Tibial nerve (tissue), 4 donors: ENCODE data around the gene FBXW8. TPM values are rescaled to one million over a fixed set of nuclear protein-coding genes. Genes with fewer than 3 reads are reported as not detected.

Experiments
- DNase-seq, 2 donors: peaks; one replicate each; pipeline ENCODE4 v3.0.0-alpha.2; 2019; ENCODE audit warnings: low spot score in 2 of 2
- H3K27ac ChIP-seq, 4 donors: fragments of 200-600 bp; sonication (generic) in 3 of 4; one replicate each; pipeline ENCODE4 v1.5.1; 2017 to 2019; ENCODE audit warnings: mild to moderate bottlenecking in 1 of 4
- H3K27me3 ChIP-seq, 2 donors: fragments of 200-600 bp; sonication (generic) in 1 of 2; one replicate each; pipeline versions ENCODE4 v1.5.1 to v1.6.0; 2017 to 2019
- H3K36me3 ChIP-seq, 3 donors: fragments of 200-600 bp; sonication (generic); one replicate each; pipeline ENCODE4 v1.5.1; 2018 to 2019
- H3K4me1 ChIP-seq, 4 donors: fragments of 200-600 bp; sonication (generic) in 3 of 4; one replicate each; pipeline ENCODE4 v1.5.1; 2017 to 2019
- H3K4me3 ChIP-seq, 4 donors: fragments of 200-600 bp; sonication (generic) in 3 of 4; one replicate each; pipeline ENCODE4 v1.5.1; 2017 to 2019; ENCODE audit warnings: mild to moderate bottlenecking in 1 of 4, moderate library complexity in 1 of 4
- H3K9me3 ChIP-seq, 4 donors: fragments of 200-600 bp; sonication (generic) in 3 of 4; one replicate each; pipeline ENCODE4 v1.5.1; 2017 to 2019
- CTCF ChIP-seq, 5 experiments: fragments of 200-600 bp in 3 of 5; fragments of 450-650 bp in 2 of 5; sonication (generic) in 3 of 5; IDR thresholded peaks; one replicate each; pipeline ENCODE4 v1.5.1; 2016 to 2019; ENCODE audit warnings: antibody characterized with exemption in 5 of 5, mild to moderate bottlenecking in 3 of 5, moderate library complexity in 2 of 5
- EP300 ChIP-seq, 2 donors: sonication (generic); formaldehyde crosslinking; IDR thresholded peaks; one replicate each; pipeline ENCODE4 v1.6.1; 2017; ENCODE audit warnings: antibody characterized with exemption in 2 of 2, mild to moderate bottlenecking in 1 of 2
- POLR2A ChIP-seq, 2 donors: fragments of 450-650 bp; IDR thresholded peaks; one replicate each; pipeline ENCODE4 v1.6.1; 2017; ENCODE audit warnings: antibody characterized with exemption in 2 of 2, mild to moderate bottlenecking in 2 of 2, moderate library complexity in 2 of 2
- WGBS, 2 donors: methylation state at CpG; one replicate each; pipeline ENCODE4 v1.1.5; 2018; 5-methylcytosine and 5-hydroxymethylcytosine counted together
- total RNA-seq, 4 donors: library from RNA; depleted of rRNA; stranded (reverse); fragments of >200 nt; gene quantifications; one replicate each; pipeline ENCODE4 v1.1.0, GENCODE V29; 2016

The FBXW8 gene
- total RNA-seq, 4 donors from 2014 or later, result 26.7 to 38.4 (median 29.0) TPM

DNA sequence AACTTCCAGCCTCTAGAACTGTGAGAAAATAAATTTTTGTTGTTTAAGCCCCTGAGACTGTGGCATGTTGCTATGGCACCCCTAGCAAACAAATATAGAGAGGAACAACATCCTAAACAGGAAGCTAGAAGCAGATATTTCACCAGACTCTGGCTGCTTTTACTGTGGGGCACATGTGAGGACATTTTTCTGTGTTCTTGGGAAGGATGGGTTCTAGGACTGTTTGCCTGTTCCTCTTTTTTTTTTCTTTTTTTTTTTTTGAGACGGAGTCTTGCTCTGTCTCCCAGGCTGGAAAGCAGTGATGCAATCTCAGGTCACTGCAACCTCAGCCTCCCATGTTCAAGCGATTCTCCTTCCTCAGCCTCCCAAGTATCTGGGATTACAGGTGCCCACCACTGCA is 25.3 kb upstream of the FBXW8 start:
- Histone ChIP-seq H3K4me1 (peaks cover 0 to 22% (median 10%) of the 10 kb centered on the region in 4 donors), H3K36me3 (no peaks in the 10 kb centered on the region), H3K27me3 (peaks cover 0 to 46% of the 10 kb centered on the region in 2 donors), H3K27ac (no peak overlapping the region), H3K4me3 (no peak overlapping the region), H3K9me3 (peaks cover 0 to 4% (median 1%) of the 10 kb centered on the region in 4 donors)
- TF ChIP-seq POLR2A (IDR thresholded peaks at IDR 0.05) (no peak), CTCF (IDR thresholded peaks at IDR 0.05) (no peak), EP300 (IDR thresholded peaks at IDR 0.05) (no peak)
- DNase-seq, result no peak
- 77 to 85% methylated on average over 2 of the region's 2 CpGs for WGBS, 2 donors

GRCh38 chr12:116887244-116887643 is 23.5 kb upstream of the FBXW8 start:
- peaks cover 0 to 32% of the 10 kb centered on the region in 2 donors for H3K27me3 ChIP-seq
- TF ChIP-seq CTCF (IDR thresholded peaks at IDR 0.05), result no peak
- no peak for TF ChIP-seq EP300 (IDR thresholded peaks at IDR 0.05)
- no peak for TF ChIP-seq POLR2A (IDR thresholded peaks at IDR 0.05)
- no peak overlapping the region for H3K27ac ChIP-seq
- no peaks in the 10 kb centered on the region for H3K36me3 ChIP-seq
- no peak overlapping the region for H3K4me3 ChIP-seq
- no peak for DNase-seq
- peaks cover 0 to 4% (median 2%) of the 10 kb centered on the region in 4 donors for H3K9me3 ChIP-seq
- WGBS, 2 donors, result 83 to 97% methylated on average over 1 of the region's 1 CpG
- peaks cover 0 to 7% (median under 1%) of the 10 kb centered on the region in 4 donors for H3K4me1 ChIP-seq

DNA sequence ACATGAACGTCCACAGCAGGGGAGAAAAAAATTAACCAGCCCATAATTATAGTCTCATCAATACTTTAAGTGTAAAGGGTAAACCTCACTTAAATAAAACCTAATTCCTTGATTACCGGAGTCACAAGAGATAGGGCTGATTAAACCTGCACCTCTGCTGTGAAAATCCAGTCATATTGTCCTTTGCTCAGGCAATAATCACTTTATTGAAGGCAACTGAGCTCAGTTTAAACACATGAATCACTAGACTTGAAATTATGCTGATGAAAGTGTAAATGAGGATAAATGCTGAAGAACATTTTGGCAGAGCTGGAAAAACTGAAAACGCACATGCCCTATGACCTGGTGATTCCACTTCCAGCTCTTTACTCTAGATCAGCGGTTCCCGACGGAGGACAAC is 22.9 kb upstream of the FBXW8 start:
- H3K4me1 ChIP-seq, result peaks cover 0 to under 1% (median 0%) of the 10 kb centered on the region in 4 donors
- H3K27ac ChIP-seq, result no peak overlapping the region
- no peak for TF ChIP-seq EP300 (IDR thresholded peaks at IDR 0.05)
- no peak for TF ChIP-seq CTCF (IDR thresholded peaks at IDR 0.05)
- TF ChIP-seq POLR2A (IDR thresholded peaks at IDR 0.05), result no peak
- H3K27me3 ChIP-seq, result peaks cover 0 to 26% of the 10 kb centered on the region in 2 donors
- peaks cover 0 to 4% (median 2%) of the 10 kb centered on the region in 4 donors for H3K9me3 ChIP-seq
- DNase-seq, result no peak
- H3K4me3 ChIP-seq, result no peak overlapping the region
- WGBS, 2 donors, result 69 to 73% methylated on average over 6 of the region's 6 CpGs
- no peaks in the 10 kb centered on the region for H3K36me3 ChIP-seq

DNA sequence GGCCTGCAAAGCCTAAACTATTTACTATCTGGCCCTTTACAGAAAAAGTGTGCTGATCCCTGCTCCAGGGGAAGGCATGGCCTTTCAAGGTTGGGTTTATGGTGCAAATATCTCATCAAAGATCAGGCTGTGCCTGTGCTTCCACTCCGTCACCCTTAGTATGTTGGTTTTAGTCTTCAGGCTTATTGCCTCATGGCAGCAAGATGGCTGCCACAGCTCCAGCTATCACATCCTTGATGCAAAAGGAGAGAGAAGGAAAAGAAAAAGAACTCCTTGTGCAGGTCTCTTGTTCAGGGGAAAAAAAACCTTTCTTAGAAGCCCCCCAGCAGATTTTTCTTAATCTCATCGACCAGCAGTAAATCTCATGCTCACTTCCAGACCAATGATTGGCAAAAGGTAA is 20.4 kb upstream of the FBXW8 start:
- TF ChIP-seq EP300 (IDR thresholded peaks at IDR 0.05) (no peak), CTCF (IDR thresholded peaks at IDR 0.05) (no peak), POLR2A (IDR thresholded peaks at IDR 0.05) (no peak)
- Histone ChIP-seq H3K9me3 (peaks cover 0 to 4% (median 2%) of the 10 kb centered on the region in 4 donors), H3K4me1 (no peaks in the 10 kb centered on the region), H3K4me3 (no peak overlapping the region), H3K27me3 (peaks cover 0 to 2% of the 10 kb centered on the region in 2 donors), H3K36me3 (no peaks in the 10 kb centered on the region), H3K27ac (no peak overlapping the region)
- no peak for DNase-seq
- 86 to 96% methylated on average over 2 of the region's 2 CpGs for WGBS, 2 donors

- no peaks in the 10 kb centered on the region for H3K4me1 ChIP-seq
- WGBS, 2 donors, result 88% methylated on average over 3 of the region's 3 CpGs
- H3K4me3 ChIP-seq, result no peak overlapping the region
- TF ChIP-seq POLR2A (IDR thresholded peaks at IDR 0.05) (no peak), CTCF (IDR thresholded peaks at IDR 0.05) (no peak), EP300 (IDR thresholded peaks at IDR 0.05) (no peak)
- H3K27me3 ChIP-seq, result no peaks in the 10 kb centered on the region
- no peaks in the 10 kb centered on the region for H3K36me3 ChIP-seq
- no peak for DNase-seq
- H3K9me3 ChIP-seq, result peaks cover 0 to 4% (median 2%) of the 10 kb centered on the region in 4 donors
- H3K27ac ChIP-seq, result no peak overlapping the region
Measured at GRCh38 chr12:116891019-116891418, 19.7 kb upstream of the FBXW8 start.
